22Rv1 (cell line): ENCODE results near the gene NFIA.

ENCODE experiments used
- ZFX ChIP-seq: fragments of 450-650 bp; IDR thresholded peaks from 2 replicates; pipeline ENCODE4 v1.6.1; 2017; ENCODE audit warnings: antibody characterized with exemption, borderline replicate concordance
- TF ChIP-seq, protein P1 (sequence below): fragments of 450-650 bp; IDR thresholded peaks from 2 replicates; pipeline ENCODE4 v1.5.1; 2017; ENCODE audit warnings: mild to moderate bottlenecking

DNA sequence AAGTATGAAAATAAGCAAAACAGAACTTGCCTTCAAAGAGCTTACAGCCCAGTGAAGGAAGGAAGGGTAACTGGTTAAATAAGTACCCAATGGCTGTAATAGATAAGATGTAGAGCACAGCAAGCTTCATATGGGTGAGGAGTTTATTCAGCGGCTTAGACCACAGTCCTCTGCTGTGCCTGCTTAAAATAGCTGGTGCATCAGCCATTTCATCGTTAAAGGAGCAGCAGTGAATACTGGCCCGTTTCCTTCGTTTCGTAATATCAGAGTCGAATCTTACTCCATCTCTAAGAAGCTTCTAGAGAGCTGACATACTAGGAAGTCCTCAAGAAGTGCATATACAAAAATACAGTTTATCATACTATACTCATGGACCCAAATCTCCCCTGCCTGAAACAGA is 286.5 kb downstream of the NFIA start:
- TF ChIP-seq, protein P1, sequence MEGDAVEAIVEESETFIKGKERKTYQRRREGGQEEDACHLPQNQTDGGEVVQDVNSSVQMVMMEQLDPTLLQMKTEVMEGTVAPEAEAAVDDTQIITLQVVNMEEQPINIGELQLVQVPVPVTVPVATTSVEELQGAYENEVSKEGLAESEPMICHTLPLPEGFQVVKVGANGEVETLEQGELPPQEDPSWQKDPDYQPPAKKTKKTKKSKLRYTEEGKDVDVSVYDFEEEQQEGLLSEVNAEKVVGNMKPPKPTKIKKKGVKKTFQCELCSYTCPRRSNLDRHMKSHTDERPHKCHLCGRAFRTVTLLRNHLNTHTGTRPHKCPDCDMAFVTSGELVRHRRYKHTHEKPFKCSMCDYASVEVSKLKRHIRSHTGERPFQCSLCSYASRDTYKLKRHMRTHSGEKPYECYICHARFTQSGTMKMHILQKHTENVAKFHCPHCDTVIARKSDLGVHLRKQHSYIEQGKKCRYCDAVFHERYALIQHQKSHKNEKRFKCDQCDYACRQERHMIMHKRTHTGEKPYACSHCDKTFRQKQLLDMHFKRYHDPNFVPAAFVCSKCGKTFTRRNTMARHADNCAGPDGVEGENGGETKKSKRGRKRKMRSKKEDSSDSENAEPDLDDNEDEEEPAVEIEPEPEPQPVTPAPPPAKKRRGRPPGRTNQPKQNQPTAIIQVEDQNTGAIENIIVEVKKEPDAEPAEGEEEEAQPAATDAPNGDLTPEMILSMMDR = no peak
- TF ChIP-seq ZFX = no peak
